ENCODE data around the gene ABCA7.
"Not testable (repeated sequence)": the region's sequence is repeated elsewhere in the genome, so short reads cannot be mapped to it uniquely, and the experiment has no call there.

The ABCA7 gene

DNA sequence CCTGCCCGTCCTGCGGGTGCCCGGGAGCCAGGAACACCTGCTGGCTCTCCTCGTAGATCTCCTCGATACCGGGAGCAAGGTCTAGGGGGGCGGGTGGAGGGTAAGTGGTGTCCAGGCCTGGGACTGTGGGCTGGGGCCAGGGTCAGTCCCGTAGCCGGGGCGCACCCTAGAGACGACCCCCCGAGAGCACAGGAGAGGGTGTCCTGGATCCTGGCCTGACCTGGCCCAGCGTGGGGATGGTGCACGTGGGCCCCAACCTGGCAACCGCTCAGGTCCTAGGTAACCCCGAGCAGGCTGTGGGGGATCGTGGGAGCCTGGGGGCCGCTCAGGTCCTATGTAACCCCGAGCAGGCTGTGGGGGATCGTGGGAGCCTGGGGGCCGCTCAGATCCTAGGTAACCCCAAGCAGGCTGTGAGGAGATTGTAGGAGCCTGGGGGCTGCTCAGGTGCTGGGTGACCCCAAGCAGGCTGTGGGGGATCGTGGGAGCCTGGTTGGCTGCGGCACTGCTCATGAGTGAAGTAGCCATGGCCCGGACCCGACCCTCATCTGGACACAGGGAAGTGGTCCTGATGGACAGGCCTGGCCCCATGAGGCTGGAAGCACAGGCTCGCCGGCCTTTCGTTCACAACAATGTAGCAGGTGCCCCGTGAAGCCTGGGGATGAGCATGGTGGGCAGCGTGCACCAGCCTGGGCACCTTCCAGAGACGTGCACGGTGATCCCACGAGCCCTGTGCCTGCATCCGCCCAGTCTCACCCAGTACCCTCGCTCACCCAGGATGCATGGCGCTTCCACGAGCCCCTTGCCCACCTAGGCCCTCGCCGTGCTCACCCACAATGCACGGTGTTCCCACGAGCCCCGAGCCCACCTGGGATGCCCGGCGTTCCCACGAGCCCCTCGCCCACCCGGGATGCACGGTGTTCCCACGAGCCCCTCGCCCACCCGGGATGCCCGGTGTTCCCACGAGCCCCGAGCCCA is 70.1 kb downstream of the ABCA7 start:
- no peaks in the 10 kb centered on the region for H3K9me3 ChIP-seq (ENCODE audit: control insufficient read depth in 1 of 2, low read length in 2 of 2)
- no peaks in the 10 kb centered on the region for H3K27me3 ChIP-seq (ENCODE audit: low read depth, low read length)
- H3K4me1 ChIP-seq (ENCODE audit: control insufficient read depth in 1 of 2, insufficient read depth in 2 of 2, low read length in 2 of 2): peaks cover 0 to 43% of the 10 kb centered on the region in 2 donors
- H3K4me3 ChIP-seq (ENCODE audit: low read depth in 1 of 2, low read length in 2 of 2): no peak overlapping the region
- H3K27ac ChIP-seq (ENCODE audit: low read length): no peak overlapping the region
- peaks cover 15 to 70% of the 10 kb centered on the region in 2 donors for H3K36me3 ChIP-seq (ENCODE audit: control insufficient read depth in 1 of 2, insufficient read depth in 2 of 2, low read length in 2 of 2)

- H3K9me3 ChIP-seq (ENCODE audit: control insufficient read depth in 1 of 2, low read length in 2 of 2): no peaks in the 10 kb centered on the region
- H3K27me3 ChIP-seq (ENCODE audit: low read depth, low read length): no peaks in the 10 kb centered on the region
- H3K4me1 ChIP-seq (ENCODE audit: control insufficient read depth in 1 of 2, insufficient read depth in 2 of 2, low read length in 2 of 2): peaks cover 0 to 32% of the 10 kb centered on the region in 2 donors
- peaks cover 15 to 76% of the 10 kb centered on the region in 2 donors for H3K36me3 ChIP-seq (ENCODE audit: control insufficient read depth in 1 of 2, insufficient read depth in 2 of 2, low read length in 2 of 2)
- no peak overlapping the region for H3K4me3 ChIP-seq (ENCODE audit: low read depth in 1 of 2, low read length in 2 of 2)
- H3K27ac ChIP-seq (ENCODE audit: low read length): no peak overlapping the region
Measured at GRCh38 chr19:1110809-1111640, 71.1 kb downstream of the ABCA7 start.

GRCh38 chr19:1111641-1112267 is 71.8 kb downstream of the ABCA7 start:
- Histone ChIP-seq H3K36me3 (ENCODE audit: control insufficient read depth in 1 of 2, insufficient read depth in 2 of 2, low read length in 2 of 2) (peaks cover 20 to 76% of the 10 kb centered on the region in 2 donors), H3K4me1 (ENCODE audit: control insufficient read depth in 1 of 2, insufficient read depth in 2 of 2, low read length in 2 of 2) (peaks cover 0 to 26% of the 10 kb centered on the region in 2 donors), H3K9me3 (ENCODE audit: control insufficient read depth in 1 of 2, low read length in 2 of 2) (no peaks in the 10 kb centered on the region), H3K4me3 (ENCODE audit: low read depth in 1 of 2, low read length in 2 of 2) (no peak overlapping the region), H3K27ac (ENCODE audit: low read length) (no peak overlapping the region), H3K27me3 (ENCODE audit: low read depth, low read length) (no peaks in the 10 kb centered on the region)

DNA sequence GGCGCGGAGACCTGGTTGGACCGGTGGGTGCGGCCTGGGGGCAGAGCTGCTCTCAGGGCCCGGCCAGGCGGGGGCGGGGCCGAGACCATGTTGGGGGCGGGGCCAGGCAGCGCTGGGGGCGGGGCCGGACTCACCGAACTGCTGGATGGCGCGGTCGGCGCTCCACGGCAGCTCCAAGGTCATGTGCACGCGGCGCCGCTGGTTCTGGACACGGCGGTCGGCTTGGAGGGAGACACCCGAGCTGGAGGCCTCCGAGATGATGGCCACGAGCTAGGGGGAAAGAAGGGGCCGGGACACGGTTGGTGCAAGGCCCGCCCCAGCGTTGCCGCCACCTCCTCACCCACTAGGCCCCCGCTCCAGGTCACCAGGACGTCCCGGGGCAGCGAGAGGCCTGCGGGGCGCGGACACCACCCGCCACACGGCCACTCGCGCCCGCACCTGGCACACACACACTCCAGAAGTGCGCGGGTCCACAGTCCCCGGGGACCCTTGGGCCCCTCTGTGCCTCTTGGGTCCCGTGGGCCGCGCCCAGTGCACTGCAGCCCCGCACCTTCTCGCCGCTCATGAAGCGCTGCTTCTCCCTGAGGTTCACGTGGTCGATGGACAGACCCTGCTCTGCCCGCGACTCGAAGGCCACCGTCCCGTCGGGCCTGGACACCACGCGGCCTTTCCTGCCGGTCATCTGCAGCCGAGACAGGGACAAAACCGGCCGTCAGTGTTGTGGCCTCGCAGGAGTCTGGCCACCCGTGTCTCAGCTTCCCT is 72.5 kb downstream of the ABCA7 start:
- H3K36me3 ChIP-seq (ENCODE audit: control insufficient read depth in 1 of 2, insufficient read depth in 2 of 2, low read length in 2 of 2): peaks cover 20 to 76% of the 10 kb centered on the region in 2 donors
- H3K4me1 ChIP-seq (ENCODE audit: control insufficient read depth in 1 of 2, insufficient read depth in 2 of 2, low read length in 2 of 2): peaks cover 0 to 25% of the 10 kb centered on the region in 2 donors
- peak overlapping the region in 1 of 2 donors; percentile 35 for H3K4me3 ChIP-seq (ENCODE audit: low read depth in 1 of 2, low read length in 2 of 2)
- H3K9me3 ChIP-seq (ENCODE audit: control insufficient read depth in 1 of 2, low read length in 2 of 2): no peaks in the 10 kb centered on the region
- no peak overlapping the region for H3K27ac ChIP-seq (ENCODE audit: low read length)
- H3K27me3 ChIP-seq (ENCODE audit: low read depth, low read length): no peaks in the 10 kb centered on the region

GRCh38 chr19:1113030-1113985 is 73.4 kb downstream of the ABCA7 start:
- peak overlapping the region; percentile 39 for H3K27ac ChIP-seq (ENCODE audit: low read length)

GRCh38 chr19:1113986-1114483 is 74.1 kb downstream of the ABCA7 start:
- Histone ChIP-seq H3K27me3 (ENCODE audit: low read depth, low read length) (no peaks in the 10 kb centered on the region), H3K4me1 (ENCODE audit: control insufficient read depth in 1 of 2, insufficient read depth in 2 of 2, low read length in 2 of 2) (peaks cover 0 to 25% of the 10 kb centered on the region in 2 donors), H3K36me3 (ENCODE audit: control insufficient read depth in 1 of 2, insufficient read depth in 2 of 2, low read length in 2 of 2) (peaks cover 23 to 80% of the 10 kb centered on the region in 2 donors), H3K27ac (ENCODE audit: low read length) (peak overlapping the region; percentile 39), H3K9me3 (ENCODE audit: control insufficient read depth in 1 of 2, low read length in 2 of 2) (no peaks in the 10 kb centered on the region), H3K4me3 (ENCODE audit: low read depth in 1 of 2, low read length in 2 of 2) (peak overlapping the region in 1 of 2 donors; percentile 35)

More at GRCh38 chr19:1113030-1113985, 73.4 kb downstream of the ABCA7 start:
- peaks cover 23 to 78% of the 10 kb centered on the region in 2 donors for H3K36me3 ChIP-seq (ENCODE audit: control insufficient read depth in 1 of 2, insufficient read depth in 2 of 2, low read length in 2 of 2)
- H3K9me3 ChIP-seq (ENCODE audit: control insufficient read depth in 1 of 2, low read length in 2 of 2): no peaks in the 10 kb centered on the region
- peak overlapping the region in 1 of 2 donors; percentile 35 for H3K4me3 ChIP-seq (ENCODE audit: low read depth in 1 of 2, low read length in 2 of 2)
- no peaks in the 10 kb centered on the region for H3K27me3 ChIP-seq (ENCODE audit: low read depth, low read length)
- H3K4me1 ChIP-seq (ENCODE audit: control insufficient read depth in 1 of 2, insufficient read depth in 2 of 2, low read length in 2 of 2): peaks cover 0 to 25% of the 10 kb centered on the region in 2 donors

DNA sequence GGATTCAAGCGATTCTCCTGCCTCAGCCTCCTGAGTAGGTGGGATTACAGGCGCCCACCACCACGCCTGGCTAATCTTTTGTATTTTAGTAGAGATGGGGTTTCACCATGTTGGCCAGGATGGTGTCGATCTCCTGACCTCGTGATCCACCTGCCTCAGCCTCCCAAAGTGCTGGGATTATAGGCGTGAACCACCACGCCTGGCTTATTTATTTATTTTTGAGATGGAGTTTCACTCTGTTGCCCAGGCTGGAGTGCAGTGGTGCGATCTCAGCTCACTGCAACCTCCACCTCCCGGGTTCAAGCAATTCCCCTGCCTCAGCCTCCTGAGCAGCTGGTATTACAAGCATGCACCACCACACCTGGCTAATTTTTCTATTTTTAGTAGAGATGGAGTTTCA is 74.8 kb downstream of the ABCA7 start:
- not testable (repeated sequence) for H3K27me3 ChIP-seq (ENCODE audit: low read depth, low read length); H3K4me3 ChIP-seq (ENCODE audit: low read depth in 1 of 2, low read length in 2 of 2); H3K9me3 ChIP-seq (ENCODE audit: control insufficient read depth in 1 of 2, low read length in 2 of 2); H3K27ac ChIP-seq (ENCODE audit: low read length)
- Histone ChIP-seq H3K4me1 (ENCODE audit: control insufficient read depth in 1 of 2, insufficient read depth in 2 of 2, low read length in 2 of 2) (peaks cover 0 to 25% of the 10 kb centered on the region in 2 donors), H3K36me3 (ENCODE audit: control insufficient read depth in 1 of 2, insufficient read depth in 2 of 2, low read length in 2 of 2) (peaks cover 28 to 80% of the 10 kb centered on the region in 2 donors)
